HG03103 (cell line): ENCODE results near the gene MAVS.
A peak's percentile ranks its signal among the peaks of the same experiment; 100 is the strongest.

Experiments used
- ATAC-seq: cut with Tn5 transposase; IDR thresholded peaks from one replicate; pipeline ENCODE4 v1.9.1; 2021; ENCODE audit warnings: low read depth; ENCODE audit not compliant: unreplicated experiment

MAVS gene

GRCh38 chr20:3846740-3847428 is at the start of gene MAVS:
MAVS (plus strand) TSS chr20:3846834; CDS start chr20:3854625, 7,791 bp downstream.
- peak; percentile 80 for ATAC-seq

- no peak for ATAC-seq
These were observed 49.4 kb upstream of the MAVS start for GRCh38 chr20:3797226-3797545.

DNA sequence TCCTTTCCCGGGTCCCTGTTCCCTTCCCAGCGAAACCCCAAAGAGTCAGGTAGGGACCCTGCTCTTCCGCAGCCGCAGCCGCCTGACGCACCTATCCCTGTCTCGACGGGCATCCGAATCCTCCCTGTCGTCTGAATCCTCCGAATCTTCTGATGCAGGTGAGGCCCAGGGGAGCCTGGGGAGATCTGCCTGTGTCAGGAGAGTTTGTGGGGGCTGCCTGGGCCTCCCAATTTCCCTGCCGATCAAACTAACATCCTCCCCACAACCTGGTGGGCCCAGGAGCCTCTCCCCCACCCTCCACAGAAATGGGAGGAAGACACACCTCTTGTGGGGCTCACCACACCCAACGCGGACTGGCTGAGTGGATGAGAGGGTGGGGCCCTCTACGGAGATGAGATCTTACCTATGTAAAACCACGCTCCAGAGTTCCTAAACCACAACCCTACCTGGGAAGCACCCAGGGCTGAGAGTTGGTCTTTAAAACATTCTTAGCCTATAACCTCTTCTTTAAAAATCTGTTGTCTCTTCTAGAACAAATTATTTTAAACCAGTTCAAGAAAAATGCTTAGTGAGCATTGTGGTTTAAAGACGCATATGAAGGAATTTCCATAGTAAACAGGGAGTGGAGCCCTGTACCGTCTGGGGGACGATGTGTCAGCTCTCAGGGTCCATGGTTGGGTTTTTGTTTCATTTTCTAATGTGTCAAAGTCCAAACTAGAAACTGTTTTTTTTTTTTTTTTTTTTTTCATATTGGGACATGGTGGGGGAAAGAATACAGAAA is 48.9 kb upstream of the MAVS start:
- ATAC-seq: no peak

DNA sequence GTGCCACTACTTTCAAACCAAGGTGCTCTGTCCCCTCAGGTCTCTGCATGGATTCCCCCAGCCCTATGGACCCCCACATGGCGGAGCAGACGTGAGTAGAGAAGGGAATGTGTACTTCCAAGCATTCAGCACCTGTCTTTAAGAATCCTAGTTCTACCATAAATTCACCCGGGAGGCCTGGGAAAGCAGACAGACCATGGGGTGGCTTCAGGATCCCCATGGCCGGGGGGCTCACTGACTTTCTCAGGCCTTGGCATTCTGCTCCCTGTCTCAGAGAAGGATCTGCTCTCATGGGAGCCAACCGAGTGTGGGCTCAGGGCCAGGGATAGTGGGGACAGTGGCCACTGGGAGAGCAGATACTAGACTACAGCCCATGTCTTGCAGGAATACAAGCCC is 48.3 kb upstream of the MAVS start:
- ATAC-seq: no peak

DNA sequence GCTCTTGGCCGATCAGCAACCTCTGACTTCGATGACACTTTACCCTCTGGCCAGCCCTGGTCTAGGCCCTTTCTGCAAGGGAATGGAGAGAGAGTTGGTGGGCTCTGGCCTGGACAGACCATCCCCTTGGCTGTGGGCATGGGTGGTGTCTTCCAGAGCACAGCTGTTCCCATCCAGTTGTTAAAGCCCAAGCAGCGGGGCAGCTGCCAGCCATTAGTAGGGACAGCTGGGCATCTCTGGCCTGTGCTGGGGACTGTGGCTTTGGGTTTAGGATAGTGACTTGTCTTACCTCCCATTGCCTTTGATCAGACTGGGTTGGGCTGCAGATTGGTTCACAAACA is 47.8 kb upstream of the MAVS start:
- no peak for ATAC-seq

GRCh38 chr20:3800256-3800877 is 46.3 kb upstream of the MAVS start:
- no peak for ATAC-seq

DNA sequence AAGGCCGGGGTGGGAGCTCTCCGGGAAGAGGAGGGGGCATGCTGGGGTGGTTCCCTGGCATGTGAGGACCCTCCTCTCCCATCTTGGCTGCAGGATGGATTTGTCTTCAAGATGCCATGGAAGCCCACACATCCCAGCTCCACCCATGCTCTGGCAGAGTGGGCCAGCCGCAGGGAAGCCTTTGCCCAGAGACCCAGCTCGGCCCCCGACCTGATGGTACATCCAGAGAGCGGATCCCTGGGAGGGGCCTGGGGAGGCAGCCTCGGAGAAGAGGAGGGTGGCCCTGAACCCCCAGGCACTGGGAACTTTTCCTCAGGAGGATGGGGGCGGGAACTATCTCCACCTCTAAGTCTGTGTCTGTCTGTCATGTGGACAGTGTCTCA is 45.8 kb upstream of the MAVS start:
- ATAC-seq: no peak

- no peak for ATAC-seq
These were observed 45.3 kb upstream of the MAVS start for GRCh38 chr20:3801299-3801698.

DNA sequence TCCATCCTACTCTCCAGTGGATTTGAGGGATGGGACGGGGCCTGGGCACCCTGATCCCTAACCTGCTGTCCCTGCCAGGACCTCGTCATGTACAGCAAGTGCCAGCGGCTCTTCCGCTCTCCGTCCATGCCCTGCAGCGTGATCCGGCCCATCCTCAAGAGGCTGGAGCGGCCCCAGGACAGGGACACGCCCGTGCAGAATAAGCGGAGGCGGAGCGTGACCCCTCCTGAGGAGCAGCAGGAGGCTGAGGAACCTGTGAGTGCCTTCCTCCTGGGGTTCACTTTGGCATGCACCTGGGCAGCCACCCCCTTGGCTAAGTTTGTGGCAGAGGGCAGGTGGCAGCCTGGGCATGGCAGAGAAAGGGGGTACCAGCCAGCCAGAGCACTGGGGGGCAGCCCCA is 44.8 kb upstream of the MAVS start:
- ATAC-seq: no peak

DNA sequence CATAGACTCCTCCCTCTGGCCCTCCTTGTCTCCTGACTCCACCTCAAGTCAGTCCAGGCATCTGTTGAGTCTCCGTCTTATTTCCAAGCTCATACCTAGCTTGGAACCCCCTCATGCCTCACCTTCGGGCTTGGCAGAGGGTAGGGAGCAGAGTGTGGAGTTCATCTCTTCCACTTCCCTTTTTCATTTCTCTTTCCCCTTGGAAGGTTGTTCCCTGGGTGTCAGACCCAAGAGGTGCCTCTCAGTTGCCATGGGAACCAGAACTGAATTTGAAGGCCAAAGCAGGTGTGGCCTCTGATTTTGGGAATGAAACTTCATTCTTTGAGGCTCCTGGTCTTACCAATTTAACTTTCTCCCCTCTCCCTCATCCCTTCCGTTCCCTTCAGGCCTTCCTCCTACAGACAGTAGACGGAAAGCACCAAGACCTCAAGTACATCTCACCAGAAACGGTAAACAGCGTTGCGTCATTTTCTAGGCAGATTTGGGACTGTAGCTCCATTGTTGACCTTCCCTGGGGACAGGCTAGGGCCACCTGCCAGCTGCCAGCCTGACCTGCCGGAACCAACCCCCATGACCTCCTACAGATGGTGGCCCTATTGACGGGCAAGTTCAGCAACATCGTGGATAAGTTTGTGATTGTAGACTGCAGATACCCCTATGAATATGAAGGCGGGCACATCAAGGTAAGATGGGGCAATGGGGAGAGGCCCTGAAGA is 44.0 kb upstream of the MAVS start:
- ATAC-seq: no peak

DNA sequence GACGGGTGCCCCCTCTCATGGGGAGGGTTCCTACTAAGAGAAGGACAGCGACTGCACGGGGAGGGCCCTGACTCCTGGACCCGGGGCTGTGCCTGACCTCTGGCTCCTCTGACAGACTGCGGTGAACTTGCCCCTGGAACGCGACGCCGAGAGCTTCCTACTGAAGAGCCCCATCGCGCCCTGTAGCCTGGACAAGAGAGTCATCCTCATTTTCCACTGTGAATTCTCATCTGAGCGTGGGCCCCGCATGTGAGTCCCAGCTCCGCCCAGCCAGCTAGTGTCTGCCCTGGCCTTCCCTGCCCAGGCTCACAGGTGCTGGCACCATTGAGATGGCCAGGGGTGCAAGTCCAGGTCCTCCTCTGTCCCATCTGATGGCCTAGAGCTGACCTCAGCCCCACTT is 43.3 kb upstream of the MAVS start:
- no peak for ATAC-seq

DNA sequence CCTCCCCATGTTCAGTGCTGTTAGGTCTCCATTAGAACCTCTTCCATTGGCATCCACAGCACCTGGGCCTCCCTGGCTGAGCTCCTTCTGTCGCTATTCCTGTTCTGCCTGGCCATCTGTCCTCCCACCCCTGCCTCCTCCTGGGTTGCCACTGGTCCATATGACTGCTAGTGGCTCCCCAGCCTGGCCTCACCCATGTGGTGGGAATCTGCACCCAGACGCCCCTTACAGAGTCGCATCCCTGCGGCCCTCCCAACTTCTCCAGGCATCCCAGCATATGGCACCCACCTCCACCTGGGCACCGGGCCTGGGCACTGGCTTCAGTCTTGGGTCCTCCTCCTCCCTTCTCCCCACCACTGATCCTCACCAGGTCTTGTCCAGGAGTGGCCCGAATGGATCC is 42.8 kb upstream of the MAVS start:
- ATAC-seq: no peak

- ATAC-seq: no peak
These were observed 42.3 kb upstream of the MAVS start for GRCh38 chr20:3804254-3804751.

- ATAC-seq: no peak
These were observed 41.9 kb upstream of the MAVS start for GRCh38 chr20:3804781-3805180.

DNA sequence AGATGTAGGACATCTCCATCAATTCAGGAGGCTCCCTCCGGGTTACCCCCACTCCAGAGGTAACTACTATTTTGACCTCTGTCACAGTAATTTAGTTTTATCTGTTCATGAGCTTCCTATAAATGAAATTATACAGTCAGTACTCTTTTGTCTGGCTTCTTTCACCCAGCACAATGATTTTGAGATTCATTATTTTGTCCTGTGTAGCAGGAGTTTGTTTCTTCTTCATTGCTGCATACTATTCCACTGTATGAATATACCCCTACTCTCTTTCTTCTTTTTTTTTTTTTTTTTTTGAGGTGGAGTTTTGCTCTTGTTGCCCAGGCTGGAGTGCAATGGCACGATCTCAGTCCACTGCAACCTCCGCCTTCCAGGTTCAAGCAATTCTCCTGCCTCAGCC is 38.1 kb upstream of the MAVS start:
- ATAC-seq: no peak

GRCh38 chr20:3811467-3812258 is 35.0 kb upstream of the MAVS start:
- no peak for ATAC-seq

- no peak for ATAC-seq
These were observed 34.4 kb upstream of the MAVS start for GRCh38 chr20:3812259-3812681.

- ATAC-seq: no peak
These were observed 33.4 kb upstream of the MAVS start for GRCh38 chr20:3812975-3813847.

- ATAC-seq: no peak
These were observed 32.6 kb upstream of the MAVS start for GRCh38 chr20:3813848-3814581.
